ENCODE measurements around the gene ARHGAP6.

ARHGAP6 gene

DNA sequence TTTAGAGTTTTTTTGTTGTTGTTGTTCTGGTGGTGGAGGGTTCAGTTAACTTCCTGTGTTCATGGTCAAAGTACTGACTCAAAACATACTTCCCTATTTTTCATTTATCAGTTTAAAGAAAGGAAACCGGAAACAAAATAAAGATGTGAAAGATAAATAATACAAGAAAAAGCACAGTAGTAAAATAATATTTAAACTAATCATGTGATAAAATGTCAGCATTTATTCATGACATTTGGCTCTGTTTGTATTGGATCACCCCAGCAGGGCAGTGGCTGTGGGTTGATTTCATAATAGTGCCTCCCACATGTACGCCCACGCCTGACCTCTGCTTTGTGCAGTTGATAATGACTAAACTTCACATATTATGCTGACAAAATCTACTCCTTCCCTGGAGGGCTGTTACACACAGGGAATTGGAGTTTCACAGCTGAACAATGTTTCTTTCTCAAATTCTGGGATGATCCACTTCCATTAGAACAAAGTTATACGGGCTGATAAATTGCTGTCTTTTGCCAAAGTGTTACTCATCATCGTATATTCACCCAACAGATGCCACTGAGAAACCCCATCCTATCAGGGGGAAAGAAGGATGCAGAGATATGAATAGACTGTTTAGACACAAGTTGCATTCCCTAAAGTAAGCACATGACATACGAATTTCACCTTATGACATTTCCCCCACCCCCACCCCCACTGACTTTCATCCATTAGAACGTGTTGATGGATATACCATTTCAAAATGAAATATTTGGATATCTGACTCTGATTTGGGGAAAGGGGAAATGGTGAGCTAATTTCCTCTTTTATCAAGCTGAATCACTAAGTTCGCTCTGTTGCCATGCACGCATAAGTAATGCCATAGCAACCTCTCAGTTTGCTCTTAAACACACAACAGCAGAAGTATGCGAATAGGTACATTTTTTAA is 324.2 kb downstream of the ARHGAP6 start:
- FAIRE-seq (no peak), DNase-seq (ENCODE audit: insufficient read length, low spot score) (no peak)
- TF ChIP-seq POLR2A (IDR thresholded peaks at IDR 0.05; ENCODE audit: low read depth, low read length), result no peak

DNA sequence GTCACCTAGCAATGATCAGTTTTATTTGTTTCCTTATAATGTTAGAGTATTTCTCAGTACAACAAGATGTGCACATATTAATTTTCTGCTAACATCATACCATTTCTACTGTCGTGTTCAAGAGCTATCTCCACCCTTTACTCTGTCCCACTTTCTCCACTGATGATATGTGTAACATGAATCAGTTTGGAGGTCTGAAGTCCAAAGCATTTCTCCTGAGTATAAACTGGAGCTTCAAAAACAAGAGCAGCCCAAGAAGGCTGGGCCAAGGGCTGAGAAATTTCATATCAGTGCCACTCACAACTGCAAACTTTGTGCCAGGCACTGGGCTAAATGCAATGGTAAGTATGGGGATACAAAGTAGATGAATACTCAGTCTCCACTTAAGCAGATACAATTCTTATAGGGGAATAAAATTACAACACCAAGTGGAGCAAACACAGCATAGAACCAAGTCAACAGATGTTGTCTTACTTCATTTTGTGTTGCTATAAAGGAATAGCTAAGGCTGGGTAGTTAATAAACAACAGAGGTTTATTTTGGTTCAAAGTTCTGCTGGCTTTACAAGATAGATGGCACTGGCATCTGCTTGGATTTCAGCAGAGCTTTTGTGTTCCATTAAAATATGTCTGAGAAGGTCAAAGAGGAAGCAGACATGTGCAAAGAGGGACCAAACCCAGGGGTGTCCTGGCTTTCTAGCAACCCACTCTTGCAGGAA is 328.3 kb downstream of the ARHGAP6 start:
- DNase-seq (ENCODE audit: insufficient read length, low spot score), result no peak
- no peak for TF ChIP-seq POLR2A (IDR thresholded peaks at IDR 0.05; ENCODE audit: low read depth, low read length)
- FAIRE-seq, result no peak

DNA sequence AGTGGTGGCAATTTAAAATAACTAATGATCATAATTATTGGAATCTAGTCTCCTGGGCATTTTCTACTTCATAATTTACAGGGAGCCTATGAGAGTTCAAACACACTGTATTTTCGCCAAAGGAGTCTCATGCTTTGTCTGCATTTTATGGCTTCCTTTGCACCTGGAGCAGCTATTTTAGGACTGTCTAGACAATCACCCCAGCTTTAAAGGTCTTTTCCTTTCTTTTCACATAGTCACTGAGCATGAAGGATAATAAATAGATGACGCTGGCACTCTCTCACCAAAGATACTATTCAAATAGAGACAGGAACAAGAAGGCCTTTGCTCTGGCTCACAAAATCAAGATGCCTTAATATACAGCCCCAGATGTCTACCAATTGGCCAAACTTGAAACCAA is 329.5 kb downstream of the ARHGAP6 start:
- no peak for FAIRE-seq
- no peak for TF ChIP-seq POLR2A (IDR thresholded peaks at IDR 0.05; ENCODE audit: low read depth, low read length)

DNA sequence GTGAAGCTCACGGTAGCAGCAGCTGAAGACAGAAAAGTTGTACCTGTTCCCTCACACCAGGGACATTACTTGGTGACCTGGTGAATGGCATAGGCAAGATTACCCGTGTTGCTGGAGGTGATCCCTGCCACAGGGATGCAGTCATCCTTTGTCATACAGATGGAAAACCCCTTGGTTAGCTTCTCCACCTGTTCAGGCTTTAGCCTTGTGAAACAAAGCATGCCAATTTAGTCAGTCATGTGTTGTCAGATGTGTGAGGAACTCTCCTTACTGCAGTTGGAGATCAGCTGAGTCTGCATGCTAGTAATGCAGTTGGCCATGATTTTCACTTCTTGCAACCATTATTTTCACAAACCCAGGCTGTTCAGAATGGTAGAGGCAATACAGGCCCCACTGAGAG is 331.6 kb downstream of the ARHGAP6 start:
- DNase-seq (ENCODE audit: insufficient read length, low spot score), result no peak
- FAIRE-seq, result no peak

More for the DNA sequence above, 329.5 kb downstream of the ARHGAP6 start:
- no peak for DNase-seq (ENCODE audit: insufficient read length, low spot score)

DNA sequence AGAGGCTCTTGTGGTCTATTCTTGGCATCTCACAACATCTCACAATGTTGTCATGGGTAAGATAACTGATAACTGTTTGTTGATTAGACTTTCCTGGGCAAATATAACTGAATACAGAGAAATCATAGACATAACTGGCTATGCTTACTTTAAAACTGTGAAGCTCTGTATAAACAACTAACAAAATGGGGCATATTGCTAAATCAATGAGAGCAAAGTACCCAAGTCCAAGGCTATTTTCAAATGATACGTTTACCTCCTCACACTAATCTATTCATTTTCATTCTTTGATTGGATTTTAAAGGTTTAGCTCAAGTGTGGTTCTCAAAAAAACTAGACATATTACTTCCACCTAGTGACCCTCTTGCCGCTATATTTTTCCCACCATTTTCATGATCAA is 333.9 kb downstream of the ARHGAP6 start:
- TF ChIP-seq POLR2A (IDR thresholded peaks at IDR 0.05; ENCODE audit: low read depth, low read length), result no peak
- FAIRE-seq, result no peak
- DNase-seq (ENCODE audit: insufficient read length, low spot score), result no peak

More for the DNA sequence above, 331.6 kb downstream of the ARHGAP6 start:
- no peak for TF ChIP-seq POLR2A (IDR thresholded peaks at IDR 0.05; ENCODE audit: low read depth, low read length)

DNA sequence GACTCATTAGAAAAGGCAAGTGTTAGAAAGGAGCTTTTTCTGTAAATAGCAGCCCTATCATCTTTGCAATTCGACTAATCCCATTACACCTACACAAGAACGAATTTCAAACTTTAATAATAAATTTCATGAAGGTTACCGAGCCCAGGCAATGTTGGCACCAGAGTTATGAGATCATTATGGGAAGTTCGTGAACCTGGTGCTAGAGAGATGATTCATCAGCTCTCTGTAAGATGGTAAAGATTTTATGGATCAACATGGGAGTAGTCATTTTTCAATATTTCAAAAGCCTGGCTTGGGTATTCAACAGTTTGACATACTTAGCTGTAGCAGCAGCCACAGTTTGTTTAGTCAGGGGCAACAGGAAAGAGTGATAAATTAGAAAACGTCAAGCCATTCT is 336.7 kb downstream of the ARHGAP6 start:
- TF ChIP-seq POLR2A (IDR thresholded peaks at IDR 0.05; ENCODE audit: low read depth, low read length), result no peak
- no peak for DNase-seq (ENCODE audit: insufficient read length, low spot score)
- FAIRE-seq, result no peak

DNA sequence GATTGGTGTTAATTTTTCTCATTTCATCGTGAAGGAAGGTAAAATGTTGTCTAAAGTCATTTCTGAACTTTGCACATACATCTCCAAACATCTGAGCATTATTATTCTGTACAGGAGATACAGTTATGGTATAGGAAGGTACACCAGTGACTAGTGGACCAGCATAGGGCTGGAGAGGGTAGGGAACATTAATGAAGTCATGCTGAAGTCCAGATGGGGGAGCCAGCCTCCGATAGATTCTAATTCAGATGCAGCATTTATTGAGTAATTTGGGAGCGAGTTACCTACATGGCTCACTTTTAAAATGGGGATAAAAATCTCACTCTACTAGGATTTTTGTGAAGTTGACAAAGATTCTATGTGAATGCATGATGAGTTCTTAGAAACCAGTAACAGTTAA is 337.6 kb downstream of the ARHGAP6 start:
- TF ChIP-seq POLR2A (IDR thresholded peaks at IDR 0.05; ENCODE audit: low read depth, low read length), result no peak

DNA sequence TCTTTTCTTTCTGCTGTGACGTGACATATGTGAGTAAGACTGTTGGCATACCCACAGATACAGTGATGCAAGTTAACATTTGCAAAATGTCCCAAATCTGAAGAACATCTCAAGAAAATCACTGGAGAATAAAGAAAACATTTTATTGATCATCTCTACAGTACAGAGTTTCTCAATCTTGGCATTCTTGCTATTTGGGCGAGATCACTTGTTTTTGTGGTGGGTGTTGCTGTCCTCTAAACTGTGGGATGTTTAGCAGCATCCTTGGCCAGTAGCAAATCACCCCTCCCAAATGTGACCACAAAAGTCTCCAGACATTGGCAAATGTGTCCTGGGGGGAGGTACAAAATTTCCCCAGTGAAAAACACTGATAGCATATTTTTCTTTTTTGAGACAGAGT is 343.7 kb downstream of the ARHGAP6 start:
- DNase-seq (ENCODE audit: insufficient read length, low spot score) (no peak), FAIRE-seq (no peak)
- TF ChIP-seq POLR2A (IDR thresholded peaks at IDR 0.05; ENCODE audit: low read depth, low read length), result no peak

More for the DNA sequence above, 337.6 kb downstream of the ARHGAP6 start:
- FAIRE-seq, result no peak
- no peak for DNase-seq (ENCODE audit: insufficient read length, low spot score)

DNA sequence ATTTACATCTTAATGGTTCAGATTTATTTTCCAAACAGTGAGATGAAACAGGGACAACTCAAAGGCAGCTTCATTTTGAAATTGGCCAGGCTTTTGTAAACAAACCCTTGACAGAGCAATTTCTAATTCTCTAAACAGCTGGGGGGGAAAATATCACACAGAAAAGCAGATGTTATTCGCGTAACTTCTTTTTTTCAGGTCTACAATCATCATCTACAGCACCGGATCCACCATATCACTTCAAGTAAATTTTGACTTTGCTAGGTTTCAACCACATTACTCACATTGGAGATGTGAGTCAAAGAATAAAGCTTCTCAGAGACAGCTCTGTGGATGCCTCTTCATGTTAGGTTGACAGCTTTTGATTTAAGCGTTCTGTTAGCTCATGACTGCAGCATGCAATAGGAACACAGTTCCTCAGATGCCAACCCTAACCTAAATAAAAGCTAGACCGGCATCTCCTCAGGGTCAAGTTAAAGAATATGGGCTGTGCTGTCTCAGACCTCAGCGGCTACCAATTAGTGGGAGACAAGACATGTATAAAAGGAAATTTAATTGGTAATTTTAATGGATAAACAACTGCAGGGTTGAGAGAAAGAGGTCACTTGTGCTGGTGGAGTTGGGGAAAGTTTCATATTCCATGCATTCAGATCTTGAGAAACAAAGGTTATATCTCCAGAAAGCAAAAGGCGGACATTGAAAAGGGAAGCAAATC is 345.8 kb downstream of the ARHGAP6 start:
- no peak for TF ChIP-seq POLR2A (IDR thresholded peaks at IDR 0.05; ENCODE audit: low read depth, low read length)
- FAIRE-seq (no peak), DNase-seq (ENCODE audit: insufficient read length, low spot score) (no peak)

DNA sequence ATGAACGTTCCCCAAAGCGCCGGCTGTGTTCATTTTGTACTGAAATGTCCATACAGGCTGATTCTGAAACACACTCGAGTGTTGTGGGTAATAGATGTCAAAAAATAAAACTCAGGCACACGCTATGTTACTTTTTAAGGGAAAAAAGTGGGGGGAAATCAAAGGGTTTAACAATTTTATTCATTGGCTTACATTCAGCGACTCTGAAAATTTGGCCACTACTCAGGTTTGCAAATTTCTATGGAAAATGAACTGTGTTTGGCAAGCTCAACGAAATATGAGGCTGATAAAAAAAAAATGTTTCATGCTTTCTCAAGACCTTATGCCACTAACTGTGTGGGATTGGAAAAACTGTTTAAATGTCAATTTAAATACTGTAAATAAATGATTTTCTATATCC is 354.0 kb downstream of the ARHGAP6 start:
- TF ChIP-seq POLR2A (IDR thresholded peaks at IDR 0.05; ENCODE audit: low read depth, low read length), result no peak
- FAIRE-seq, result no peak
- no peak for DNase-seq (ENCODE audit: insufficient read length, low spot score)

DNA sequence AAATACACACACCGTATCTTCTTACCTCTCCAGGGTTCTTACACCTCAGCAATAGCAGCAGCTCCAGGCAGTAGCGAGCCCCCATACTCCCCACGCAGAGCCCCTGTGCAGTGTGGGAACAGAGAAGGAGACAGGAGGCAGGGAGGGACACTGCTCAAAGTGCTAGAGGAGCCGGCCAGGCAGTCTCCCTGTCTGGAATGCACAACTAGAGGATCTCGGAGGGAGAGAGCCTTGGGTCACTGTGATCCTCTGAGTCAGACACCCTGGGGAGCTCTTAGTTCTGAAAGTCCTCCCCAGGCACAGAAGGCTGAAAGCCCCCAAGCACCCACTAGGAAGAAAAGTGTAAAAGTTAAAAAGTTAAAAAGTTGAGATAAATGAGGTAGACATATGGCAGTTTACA is 356.5 kb downstream of the ARHGAP6 start:
- no peak for FAIRE-seq
- TF ChIP-seq POLR2A (IDR thresholded peaks at IDR 0.05; ENCODE audit: low read depth, low read length), result no peak
- no peak for DNase-seq (ENCODE audit: insufficient read length, low spot score)

DNA sequence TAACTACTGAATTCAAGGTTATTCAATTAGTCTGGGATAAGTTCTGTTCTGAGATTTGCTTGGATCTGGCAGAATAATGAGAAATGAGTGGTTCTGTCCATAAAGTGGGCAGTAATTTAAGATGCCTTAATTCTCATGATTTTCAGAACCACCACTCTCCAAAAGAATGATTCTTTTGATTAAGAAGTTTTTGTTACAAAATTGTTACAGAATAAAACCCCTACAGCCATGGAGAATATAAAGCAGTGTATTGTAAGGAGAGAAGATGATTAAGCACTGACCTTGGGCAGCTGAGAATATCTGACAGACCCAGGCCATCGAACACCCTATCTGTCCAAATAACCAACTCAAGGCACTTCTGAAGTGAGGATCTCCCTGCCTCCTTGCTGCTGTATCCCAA is 360.1 kb downstream of the ARHGAP6 start:
- DNase-seq (ENCODE audit: insufficient read length, low spot score), result no peak
- TF ChIP-seq POLR2A (IDR thresholded peaks at IDR 0.05; ENCODE audit: low read depth, low read length), result no peak
- FAIRE-seq, result no peak

DNA sequence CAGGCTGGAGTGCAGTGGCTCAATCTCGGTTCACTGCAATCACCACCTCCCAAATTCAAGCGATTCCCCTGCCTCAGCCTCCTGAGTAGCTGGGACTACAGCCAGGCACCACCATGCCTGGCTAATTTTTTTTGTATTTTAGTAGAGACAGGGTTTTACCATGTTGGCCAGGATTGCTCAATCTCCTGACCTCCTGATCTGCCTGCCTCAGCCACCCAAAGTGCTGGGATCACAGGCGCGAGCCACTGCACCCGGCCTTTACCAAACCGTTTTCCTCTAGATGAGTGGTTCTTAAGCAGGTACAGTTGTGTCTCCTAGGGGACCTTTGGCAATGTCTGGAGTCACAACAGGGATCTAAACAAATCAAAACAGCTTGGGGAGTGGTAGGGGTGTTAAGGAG is 360.9 kb downstream of the ARHGAP6 start:
- DNase-seq (ENCODE audit: insufficient read length, low spot score) (no peak), FAIRE-seq (no peak)
- TF ChIP-seq POLR2A (IDR thresholded peaks at IDR 0.05; ENCODE audit: low read depth, low read length), result no peak

DNA sequence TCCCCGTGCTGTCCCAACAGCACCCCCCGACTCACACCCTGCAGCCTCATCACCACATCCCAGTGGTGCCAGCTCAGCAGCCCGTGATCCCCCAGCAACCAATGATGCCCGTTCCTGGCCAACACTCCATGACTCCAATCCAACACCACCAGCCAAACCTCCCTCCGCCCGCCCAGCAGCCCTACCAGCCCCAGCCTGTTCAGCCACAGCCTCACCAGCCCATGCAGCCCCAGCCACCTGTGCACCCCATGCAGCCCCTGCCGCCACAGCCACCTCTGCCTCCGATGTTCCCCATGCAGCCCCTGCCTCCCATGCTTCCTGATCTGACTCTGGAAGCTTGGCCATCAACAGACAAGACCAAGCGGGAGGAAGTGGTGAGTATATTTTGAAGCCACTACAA is 367.1 kb downstream of the ARHGAP6 start:
- FAIRE-seq (no peak), DNase-seq (ENCODE audit: insufficient read length, low spot score) (no peak)
- TF ChIP-seq POLR2A (IDR thresholded peaks at IDR 0.05; ENCODE audit: low read depth, low read length), result no peak

All from H54 (cell line).